Measurements from ENCODE around the gene MAN2A2. TPM values are rescaled to one million over a fixed set of nuclear protein-coding genes. Genes with fewer than 3 reads are reported as not detected.

The MAN2A2 gene
- total and polyA plus RNA-seq, 8 donors, result 2.9 to 286 (median 46.7) TPM

DNA sequence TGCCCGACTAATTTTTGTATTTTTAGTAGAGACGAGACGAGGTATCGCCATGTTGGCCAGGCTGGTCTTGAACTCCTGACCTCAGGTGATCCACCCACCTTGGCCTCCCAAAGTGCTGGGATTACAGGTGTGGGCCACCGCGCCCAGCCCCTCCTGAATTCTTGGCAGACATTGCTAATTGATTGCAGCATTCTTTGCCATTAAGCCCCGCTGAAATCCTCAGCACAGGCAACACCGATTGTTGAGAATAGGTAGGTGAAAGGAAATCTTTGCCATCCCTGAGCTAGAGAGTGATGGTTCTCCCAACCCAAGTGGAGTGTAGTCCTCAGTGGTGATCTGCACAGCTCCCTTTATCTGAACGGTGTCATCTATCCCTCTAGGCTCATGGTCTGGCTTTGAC lies 1.6 kb downstream of the MAN2A2 start:
- Histone ChIP-seq H3K27ac (no peak overlapping the region), H3K9me3 (no peaks in the 10 kb centered on the region), H3K36me3 (peaks cover 45 to 51% (median 51%) of the 10 kb centered on the region in 4 donors), H3K4me1 (peaks cover 19 to 38% (median 31%) of the 10 kb centered on the region in 4 donors), H3K27me3 (no peaks in the 10 kb centered on the region), H3K4me3 (no peak overlapping the region)
- intact Hi-C loops (cut with DNase I; ENCODE audit: low total_unique reads), result no loop called here
- 92 to 95% (median 93%) methylated on average over 8 to 9 of the region's 9 CpGs for WGBS, 5 donors
- DNase-seq, result no peak
- TF ChIP-seq, protein P1, sequence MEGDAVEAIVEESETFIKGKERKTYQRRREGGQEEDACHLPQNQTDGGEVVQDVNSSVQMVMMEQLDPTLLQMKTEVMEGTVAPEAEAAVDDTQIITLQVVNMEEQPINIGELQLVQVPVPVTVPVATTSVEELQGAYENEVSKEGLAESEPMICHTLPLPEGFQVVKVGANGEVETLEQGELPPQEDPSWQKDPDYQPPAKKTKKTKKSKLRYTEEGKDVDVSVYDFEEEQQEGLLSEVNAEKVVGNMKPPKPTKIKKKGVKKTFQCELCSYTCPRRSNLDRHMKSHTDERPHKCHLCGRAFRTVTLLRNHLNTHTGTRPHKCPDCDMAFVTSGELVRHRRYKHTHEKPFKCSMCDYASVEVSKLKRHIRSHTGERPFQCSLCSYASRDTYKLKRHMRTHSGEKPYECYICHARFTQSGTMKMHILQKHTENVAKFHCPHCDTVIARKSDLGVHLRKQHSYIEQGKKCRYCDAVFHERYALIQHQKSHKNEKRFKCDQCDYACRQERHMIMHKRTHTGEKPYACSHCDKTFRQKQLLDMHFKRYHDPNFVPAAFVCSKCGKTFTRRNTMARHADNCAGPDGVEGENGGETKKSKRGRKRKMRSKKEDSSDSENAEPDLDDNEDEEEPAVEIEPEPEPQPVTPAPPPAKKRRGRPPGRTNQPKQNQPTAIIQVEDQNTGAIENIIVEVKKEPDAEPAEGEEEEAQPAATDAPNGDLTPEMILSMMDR (IDR thresholded peaks at IDR 0.05), result no peak
- TF ChIP-seq POLR2A (IDR thresholded peaks at IDR 0.05) (no peak), POLR2AphosphoS5 (IDR thresholded peaks at IDR 0.05) (no peak), EP300 (IDR thresholded peaks at IDR 0.05) (no peak)

DNA sequence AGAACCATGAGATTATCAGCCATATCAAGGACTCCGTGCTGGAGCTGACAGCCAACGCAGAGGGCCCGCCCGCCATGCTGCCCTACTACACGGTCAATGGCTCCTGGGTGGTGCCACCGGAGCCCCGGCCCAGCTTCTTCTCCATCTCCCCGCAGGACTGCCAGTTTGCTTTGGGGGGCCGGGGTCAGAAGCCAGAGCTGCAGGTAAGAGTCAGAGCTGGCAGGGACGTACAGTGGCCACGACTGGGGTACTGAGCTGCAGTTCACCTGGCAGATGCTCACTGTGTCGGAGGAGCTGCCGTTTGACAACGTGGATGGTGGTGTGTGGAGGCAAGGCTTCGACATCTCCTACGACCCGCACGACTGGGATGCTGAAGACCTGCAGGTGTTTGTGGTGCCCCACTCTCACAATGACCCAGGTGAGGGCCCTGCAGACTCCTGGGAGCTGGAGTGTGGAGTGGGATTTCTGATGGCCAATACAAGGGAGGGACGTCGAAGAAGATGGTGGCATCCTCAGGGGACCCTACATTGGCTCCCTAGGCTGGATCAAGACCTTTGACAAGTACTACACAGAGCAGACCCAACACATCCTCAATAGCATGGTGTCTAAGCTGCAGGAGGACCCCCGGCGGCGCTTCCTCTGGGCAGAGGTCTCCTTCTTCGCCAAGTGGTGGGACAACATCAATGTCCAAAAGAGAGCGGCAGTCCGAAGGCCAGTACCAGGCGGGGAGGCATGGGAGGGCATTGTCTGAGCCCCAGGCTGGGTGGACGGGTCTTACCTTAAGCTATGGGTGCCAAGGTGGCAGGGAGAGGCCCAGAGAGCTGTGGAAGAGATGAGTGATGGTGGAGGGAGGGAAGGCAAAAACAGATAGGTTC lies 2.4 kb downstream of the MAN2A2 start:
- Histone ChIP-seq H3K27me3 (no peaks in the 10 kb centered on the region), H3K9me3 (no peaks in the 10 kb centered on the region), H3K36me3 (peaks cover 53 to 59% (median 59%) of the 10 kb centered on the region in 4 donors), H3K4me1 (peaks cover 19 to 38% (median 31%) of the 10 kb centered on the region in 4 donors), H3K4me3 (no peak overlapping the region), H3K27ac (no peak overlapping the region)
- intact Hi-C loops (cut with DNase I; ENCODE audit: low total_unique reads), result no loop called here
- DNase-seq, result no peak
- TF ChIP-seq POLR2A (IDR thresholded peaks at IDR 0.05) (no peak), POLR2AphosphoS5 (IDR thresholded peaks at IDR 0.05) (no peak), EP300 (IDR thresholded peaks at IDR 0.05) (no peak)
- TF ChIP-seq, protein P1 (IDR thresholded peaks at IDR 0.05), result no peak
- WGBS, 5 donors, result 93 to 98% (median 96%) methylated on average over 23 to 28 of the region's 28 CpGs

DNA sequence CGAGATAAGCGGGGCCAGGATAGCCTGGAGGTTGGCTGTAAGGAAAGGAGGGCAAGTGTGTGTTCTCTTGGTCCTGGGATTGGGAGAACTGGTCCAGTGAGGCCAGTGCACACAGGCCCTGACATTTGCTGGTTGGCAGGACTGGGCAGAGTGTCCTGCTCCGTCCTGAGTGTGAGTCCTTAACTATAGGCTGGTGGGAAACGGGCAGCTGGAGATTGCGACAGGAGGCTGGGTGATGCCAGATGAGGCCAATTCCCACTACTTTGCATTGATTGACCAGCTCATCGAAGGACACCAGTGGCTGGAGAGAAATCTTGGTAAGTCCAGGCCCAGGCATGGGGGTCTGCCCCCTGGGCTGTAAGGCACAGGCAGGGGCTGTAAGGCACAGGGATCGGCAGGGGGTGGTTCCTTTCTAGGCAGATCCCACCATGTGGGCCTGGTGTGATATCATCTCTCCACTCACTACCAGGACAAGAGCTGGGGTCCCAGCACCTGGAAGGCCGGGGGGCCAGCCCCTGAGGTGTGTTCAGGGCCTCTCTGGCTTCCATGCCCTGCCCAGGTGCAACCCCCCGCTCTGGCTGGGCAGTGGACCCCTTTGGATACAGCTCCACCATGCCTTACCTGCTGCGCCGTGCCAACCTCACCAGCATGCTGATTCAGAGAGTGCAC lies 3.2 kb downstream of the MAN2A2 start:
- DNase-seq, result no peak
- no peak overlapping the region for H3K27ac ChIP-seq
- intact Hi-C loops (cut with DNase I; ENCODE audit: low total_unique reads), result no loop called here
- TF ChIP-seq POLR2A (IDR thresholded peaks at IDR 0.05), result no peak
- TF ChIP-seq, protein P1 (IDR thresholded peaks at IDR 0.05), result no peak
- TF ChIP-seq POLR2AphosphoS5 (IDR thresholded peaks at IDR 0.05), result no peak
- no peak for TF ChIP-seq EP300 (IDR thresholded peaks at IDR 0.05)
- H3K4me3 ChIP-seq, result no peak overlapping the region
- peaks cover 60 to 67% (median 66%) of the 10 kb centered on the region in 4 donors for H3K36me3 ChIP-seq
- WGBS, 5 donors, result 91 to 98% (median 96%) methylated on average over 8 to 11 of the region's 11 CpGs
- H3K4me1 ChIP-seq, result peaks cover 19 to 38% (median 30%) of the 10 kb centered on the region in 4 donors
- no peaks in the 10 kb centered on the region for H3K27me3 ChIP-seq
- no peaks in the 10 kb centered on the region for H3K9me3 ChIP-seq

DNA sequence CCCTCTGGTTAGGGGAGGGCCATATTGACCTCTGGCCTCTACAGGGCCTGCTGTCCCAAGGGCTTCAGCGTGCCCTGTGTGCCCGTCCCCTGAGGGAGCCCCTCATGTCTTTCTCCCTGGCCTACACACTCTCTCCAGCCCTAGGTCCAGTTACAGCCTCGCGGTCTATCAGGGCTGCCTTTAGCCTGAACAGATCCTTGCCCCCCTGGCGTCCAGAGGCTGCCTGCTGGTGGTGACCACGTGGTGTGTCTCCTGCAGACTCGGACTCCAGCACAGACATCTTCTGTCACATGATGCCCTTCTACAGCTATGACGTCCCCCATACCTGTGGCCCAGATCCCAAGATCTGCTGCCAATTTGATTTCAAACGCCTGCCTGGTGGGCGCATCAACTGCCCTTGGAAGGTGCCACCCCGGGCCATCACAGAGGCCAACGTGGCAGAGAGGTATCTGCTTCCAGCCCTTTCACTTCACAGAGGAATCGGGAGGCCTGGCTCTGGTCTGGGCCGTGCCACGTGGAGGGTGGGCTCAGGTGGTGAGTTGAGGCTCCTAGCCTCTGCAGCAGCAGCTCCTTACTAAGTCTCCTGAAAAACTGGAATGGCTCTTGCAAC lies 4.1 kb downstream of the MAN2A2 start:
- no peaks in the 10 kb centered on the region for H3K9me3 ChIP-seq
- peaks cover 14 to 33% (median 22%) of the 10 kb centered on the region in 4 donors for H3K4me1 ChIP-seq
- intact Hi-C loops (cut with DNase I; ENCODE audit: low total_unique reads), result no loop called here
- no peak overlapping the region for H3K27ac ChIP-seq
- no peak for DNase-seq
- no peak overlapping the region for H3K4me3 ChIP-seq
- no peaks in the 10 kb centered on the region for H3K27me3 ChIP-seq
- 69 to 90% (median 87%) methylated on average over 11 to 15 of the region's 15 CpGs for WGBS, 5 donors
- peaks cover 68 to 75% (median 75%) of the 10 kb centered on the region in 4 donors for H3K36me3 ChIP-seq
- TF ChIP-seq POLR2A (IDR thresholded peaks at IDR 0.05), result no peak
- TF ChIP-seq, protein P1 (IDR thresholded peaks at IDR 0.05), result no peak
- TF ChIP-seq POLR2AphosphoS5 (IDR thresholded peaks at IDR 0.05), result no peak
- no peak for TF ChIP-seq EP300 (IDR thresholded peaks at IDR 0.05)

Measured in stomach (tissue), 9 donors.